C4-2B (cell line): ENCODE data around the gene HIP1.

Source experiments
- CTCF ChIP-seq: fragments of 450-650 bp; conservative IDR thresholded peaks from 2 replicates; pipeline ENCODE4 v1.5.1; 2017; ENCODE audit warnings: mild to moderate bottlenecking
- ZFX ChIP-seq: fragments of 450-650 bp; IDR thresholded peaks from 2 replicates; pipeline ENCODE4 v1.6.1; 2017

GRCh38 chr7:75737856-75738603 lies 711 bp downstream of the HIP1 start:
- TF ChIP-seq CTCF, result no peak
- no peak for TF ChIP-seq ZFX
